SU-DHL-6 (cell line): ENCODE measurements around the gene IQCC.
"Not testable (repeated sequence)": the region's sequence is repeated elsewhere in the genome, so short reads cannot be mapped to it uniquely, and the experiment has no call there.

Experiments used
- H2AFZ ChIP-seq: fragments of 200-600 bp; sonication (generic); 2 replicates; pipeline ENCODE4 v1.6.1; 2014; ENCODE audit warnings: low read depth, mild to moderate bottlenecking, moderate library complexity, mixed read lengths, antibody characterized with exemption, low read length; ENCODE audit not compliant: severe bottlenecking
- H3F3A ChIP-seq: fragments of 200-600 bp; shearing (Covaris generic); 2 replicates; pipeline ENCODE4 v1.6.0; 2016; ENCODE audit warnings: antibody characterized with exemption, mild to moderate bottlenecking; ENCODE audit not compliant: insufficient read depth
- H3K27ac ChIP-seq: fragments of 200-600 bp; sonication (generic); 2 replicates; pipeline ENCODE4 v1.5.1; 2016; ENCODE audit warnings: low read depth, mild to moderate bottlenecking, low read length, moderate library complexity, mixed read lengths
- H3K27me3 ChIP-seq: fragments of 200-600 bp; sonication (generic), shearing (Covaris generic); 2 replicates; pipeline ENCODE4 v1.6.0; 2014; ENCODE audit warnings: mild to moderate bottlenecking, low read length
- H3K36me3 ChIP-seq: fragments of 200-600 bp; sonication (generic); 2 replicates; pipeline ENCODE4 v1.6.1; 2014; ENCODE audit warnings: mild to moderate bottlenecking, low read length, mixed read lengths
- H3K4me2 ChIP-seq: fragments of 300-600, 200-600 bp; shearing (Covaris generic), sonication (generic); 2 replicates; pipeline ENCODE4 v1.6.0; 2014; ENCODE audit warnings: low read length, low read depth, mild to moderate bottlenecking; ENCODE audit not compliant: poor library complexity, severe bottlenecking
- H3K4me3 ChIP-seq: fragments of 200-600 bp; sonication (generic); 2 replicates; pipeline ENCODE4 v1.5.1; 2014; ENCODE audit warnings: antibody characterized with exemption, low read length, mild to moderate bottlenecking, mixed read lengths; ENCODE audit not compliant: insufficient read depth, poor library complexity, severe bottlenecking
- H3K79me2 ChIP-seq: fragments of 200-600 bp; sonication (generic); 2 replicates; pipeline ENCODE4 v1.6.1; 2014; ENCODE audit warnings: mild to moderate bottlenecking, low read length, moderate library complexity; ENCODE audit not compliant: insufficient read depth
- H3K9ac ChIP-seq: fragments of 200-600 bp; sonication (generic); 2 replicates; pipeline ENCODE4 v1.7.0; 2014; ENCODE audit warnings: mild to moderate bottlenecking, low read length
- H3K9me2 ChIP-seq: fragments of 200-600 bp; sonication (generic); replicated peaks from 2 replicates; pipeline ENCODE4 v1.6.1; 2014; ENCODE audit warnings: low read length; ENCODE audit not compliant: insufficient read depth
- H3K9me3 ChIP-seq: fragments of 200-600 bp; sonication (generic); 2 replicates; pipeline ENCODE4 v1.6.1; 2014; ENCODE audit warnings: low read length, mixed read lengths; ENCODE audit not compliant: insufficient read depth
- H4K20me1 ChIP-seq: fragments of 200-600 bp; sonication (generic); 2 replicates; pipeline ENCODE4 v1.6.1; 2014; ENCODE audit warnings: low read depth, mild to moderate bottlenecking, antibody characterized with exemption, low read length, moderate library complexity, mixed read lengths
- EZH2phosphoT487 ChIP-seq: fragments of 200-600 bp; sonication (generic), shearing (Covaris generic); conservative IDR thresholded peaks from 2 replicates; pipeline ENCODE4 v1.6.1; 2018; ENCODE audit warnings: mild to moderate bottlenecking, antibody characterized with exemption, low read length, moderate library complexity, mixed read lengths
- TF ChIP-seq, protein P1 (sequence below): fragments of 200-600 bp; sonication (generic); IDR thresholded peaks from one replicate; pipeline ENCODE4 v1.5.1; 2017; ENCODE audit warnings: antibody characterized with exemption, mild to moderate bottlenecking, low read length, moderate library complexity; ENCODE audit not compliant: insufficient read depth, poor library complexity, severe bottlenecking

Gene IQCC

DNA sequence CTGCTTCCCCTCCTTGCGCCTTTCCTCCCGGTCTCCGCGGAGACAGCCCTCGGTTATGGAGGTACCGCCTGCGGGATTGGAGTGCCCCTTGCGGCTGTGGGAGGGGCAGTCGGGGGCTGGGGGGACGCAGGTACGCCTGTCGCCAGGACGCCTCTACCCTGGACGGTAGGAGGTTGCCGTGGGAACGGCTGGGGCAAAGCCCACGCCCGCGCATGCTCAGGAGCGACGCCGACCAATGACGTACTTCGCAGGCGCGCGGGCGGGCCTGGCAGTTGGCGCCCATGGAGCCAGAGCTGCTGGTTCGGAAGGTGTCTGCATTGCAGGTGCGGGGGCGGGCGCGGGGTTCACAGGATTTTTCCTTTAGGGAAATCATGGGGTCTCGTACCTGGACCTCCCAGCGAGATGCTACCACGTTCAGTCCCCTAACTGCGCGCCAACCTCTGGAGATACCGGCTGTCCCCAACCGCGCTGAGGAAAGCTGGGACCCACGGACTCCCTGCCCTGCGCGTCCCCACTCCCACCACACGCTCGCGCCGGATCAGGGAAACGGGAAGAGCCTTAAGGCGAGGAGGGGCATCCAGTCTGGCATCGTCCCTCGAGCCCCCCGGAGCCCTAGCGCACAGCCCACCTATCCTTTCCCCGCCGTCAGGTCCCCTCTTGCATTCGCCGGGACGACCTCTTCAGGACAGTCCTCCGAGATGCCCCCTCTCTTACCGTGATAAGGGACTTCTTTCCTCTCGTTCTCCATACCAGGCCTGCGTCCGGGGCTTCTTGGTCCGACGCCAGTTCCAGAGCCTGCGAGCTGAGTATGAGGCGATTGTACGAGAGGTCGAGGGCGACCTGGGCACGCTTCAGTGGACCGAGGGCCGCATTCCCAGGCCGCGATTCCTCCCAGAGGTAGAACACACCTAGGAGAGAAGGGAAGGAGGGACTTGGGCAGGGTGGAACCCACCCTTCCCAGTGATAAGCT lies at the start of gene IQCC:
TSS of gene IQCC (plus strand) at position 271 of the 970 bp plus-strand sequence. CDS start at position 282, 11 bp downstream.
- peak within 1 kb of the TSS; percentile 60 for H2AFZ ChIP-seq

DNA sequence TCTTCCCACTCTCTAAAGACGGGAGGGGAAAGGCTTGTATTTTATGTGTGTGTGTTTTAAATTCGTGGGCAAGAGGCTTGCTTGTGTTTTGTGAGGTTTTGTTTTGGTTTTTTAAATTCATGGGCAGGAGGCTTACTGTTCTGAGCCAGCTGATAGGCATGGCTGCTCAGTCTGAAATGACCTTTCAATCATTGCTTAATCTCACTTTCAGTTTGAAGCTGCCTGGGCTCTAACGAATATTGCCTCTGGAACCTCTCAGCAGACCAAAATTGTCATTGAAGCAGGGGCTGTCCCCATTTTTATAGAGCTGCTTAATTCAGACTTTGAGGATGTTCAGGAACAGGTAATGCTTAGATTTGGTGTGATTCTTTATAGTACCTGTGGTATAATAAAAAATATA lies 46.3 kb upstream of the IQCC start:
- no peak overlapping the region for H2AFZ ChIP-seq
- H4K20me1 ChIP-seq: no peaks in the 10 kb centered on the region
- H3K79me2 ChIP-seq: 0 out of 2 replicates have a peak, but pooled peaks cover 2% of the 10 kb centered on the region
- no peaks in the 10 kb centered on the region; the same call in 1 of the 2 replicates for H3F3A ChIP-seq
- H3K4me3 ChIP-seq: no peak overlapping the region
- no peaks in the 10 kb centered on the region for H3K27me3 ChIP-seq
- TF ChIP-seq, protein P1, sequence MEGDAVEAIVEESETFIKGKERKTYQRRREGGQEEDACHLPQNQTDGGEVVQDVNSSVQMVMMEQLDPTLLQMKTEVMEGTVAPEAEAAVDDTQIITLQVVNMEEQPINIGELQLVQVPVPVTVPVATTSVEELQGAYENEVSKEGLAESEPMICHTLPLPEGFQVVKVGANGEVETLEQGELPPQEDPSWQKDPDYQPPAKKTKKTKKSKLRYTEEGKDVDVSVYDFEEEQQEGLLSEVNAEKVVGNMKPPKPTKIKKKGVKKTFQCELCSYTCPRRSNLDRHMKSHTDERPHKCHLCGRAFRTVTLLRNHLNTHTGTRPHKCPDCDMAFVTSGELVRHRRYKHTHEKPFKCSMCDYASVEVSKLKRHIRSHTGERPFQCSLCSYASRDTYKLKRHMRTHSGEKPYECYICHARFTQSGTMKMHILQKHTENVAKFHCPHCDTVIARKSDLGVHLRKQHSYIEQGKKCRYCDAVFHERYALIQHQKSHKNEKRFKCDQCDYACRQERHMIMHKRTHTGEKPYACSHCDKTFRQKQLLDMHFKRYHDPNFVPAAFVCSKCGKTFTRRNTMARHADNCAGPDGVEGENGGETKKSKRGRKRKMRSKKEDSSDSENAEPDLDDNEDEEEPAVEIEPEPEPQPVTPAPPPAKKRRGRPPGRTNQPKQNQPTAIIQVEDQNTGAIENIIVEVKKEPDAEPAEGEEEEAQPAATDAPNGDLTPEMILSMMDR: no peak
- TF ChIP-seq EZH2phosphoT487: no peak
- no peaks in the 10 kb centered on the region for H3K9me2 ChIP-seq
- H3K9me3 ChIP-seq: no peaks in the 10 kb centered on the region
- no peak overlapping the region for H3K4me2 ChIP-seq
- H3K36me3 ChIP-seq: 0 out of 2 replicates have a peak, but pooled peaks cover 3% of the 10 kb centered on the region
- H3K9ac ChIP-seq: no peak overlapping the region
- no peak overlapping the region for H3K27ac ChIP-seq

More for the DNA sequence above, at the start of gene IQCC:
- no peaks in the 10 kb centered on the region for H3K9me2 ChIP-seq
- H3K27me3 ChIP-seq: no peaks in the 10 kb centered on the region
- H3K36me3 ChIP-seq: no peaks in the 10 kb centered on the region
- no peak within 1 kb of the TSS for H3K27ac ChIP-seq
- peak within 1 kb of the TSS; percentile 79 for H3K9ac ChIP-seq
- H3K4me2 ChIP-seq: peak within 1 kb of the TSS; percentile 61
- peaks cover 14% of the 10 kb centered on the region for H3F3A ChIP-seq
- no peak for TF ChIP-seq EZH2phosphoT487
- TF ChIP-seq, protein P1: no peak
- no peaks in the 10 kb centered on the region for H4K20me1 ChIP-seq
- H3K79me2 ChIP-seq: 0 out of 2 replicates have a peak, but pooled peaks cover 3% of the 10 kb centered on the region
- H3K4me3 ChIP-seq: peak within 1 kb of the TSS; percentile 66
- H3K9me3 ChIP-seq: no peaks in the 10 kb centered on the region

DNA sequence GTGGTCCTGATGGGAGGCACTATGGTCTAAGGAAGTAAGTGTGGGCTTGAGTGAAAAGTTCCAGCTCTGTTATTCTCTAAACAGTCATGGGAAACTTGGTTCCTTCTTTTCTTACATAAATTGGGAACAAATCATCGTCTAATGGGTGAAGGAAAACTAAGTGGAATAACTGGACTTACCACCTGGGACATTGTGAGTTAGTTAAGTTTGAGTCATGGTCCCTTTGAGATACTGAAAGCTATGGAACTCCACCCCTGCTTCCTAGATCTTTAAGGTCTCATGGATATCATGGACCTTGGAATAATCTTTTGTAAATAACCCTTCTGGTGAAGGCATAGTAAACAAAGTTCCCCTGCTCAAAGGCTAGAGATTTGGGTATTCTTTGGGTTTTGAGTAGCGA lies 42.1 kb upstream of the IQCC start:
- H3K4me2 ChIP-seq: no peak overlapping the region
- H3K4me3 ChIP-seq: no peak overlapping the region
- H4K20me1 ChIP-seq: no peaks in the 10 kb centered on the region
- no peaks in the 10 kb centered on the region for H3K9me2 ChIP-seq
- no peak overlapping the region for H3K27ac ChIP-seq
- 0 out of 2 replicates have a peak, but pooled peaks cover 8% of the 10 kb centered on the region for H3K36me3 ChIP-seq
- H3K9me3 ChIP-seq: no peaks in the 10 kb centered on the region
- H2AFZ ChIP-seq: no peak overlapping the region
- H3F3A ChIP-seq: no peaks in the 10 kb centered on the region; the same call in 1 of the 2 replicates
- no peak overlapping the region for H3K9ac ChIP-seq
- TF ChIP-seq EZH2phosphoT487: no peak
- TF ChIP-seq, protein P1: no peak
- no peaks in the 10 kb centered on the region for H3K27me3 ChIP-seq
- no peaks in the 10 kb centered on the region for H3K79me2 ChIP-seq

DNA sequence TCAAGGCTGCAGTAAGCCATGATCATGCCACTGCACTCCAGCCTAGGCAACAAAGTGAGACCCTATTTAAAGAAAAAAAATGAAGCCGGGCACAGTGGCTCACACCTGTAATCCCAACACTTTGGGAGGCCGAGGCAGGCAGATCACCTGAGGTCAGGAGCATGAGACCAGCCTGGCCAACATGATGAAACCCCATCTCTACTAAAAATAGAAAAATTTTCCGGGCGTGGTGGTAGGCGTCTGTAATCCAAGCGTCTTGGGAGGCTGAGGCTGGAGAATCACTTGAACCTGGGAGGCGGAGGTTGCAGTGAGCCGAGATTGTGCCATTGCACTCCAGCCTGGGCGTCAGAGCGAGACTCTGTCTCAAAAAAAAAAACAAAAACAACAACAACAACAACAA lies 39.8 kb upstream of the IQCC start:
- H3K9me2 ChIP-seq, H2AFZ ChIP-seq, H3F3A ChIP-seq, H4K20me1 ChIP-seq, H3K36me3 ChIP-seq, H3K27ac ChIP-seq, H3K4me2 ChIP-seq, H3K9me3 ChIP-seq, H3K27me3 ChIP-seq, H3K4me3 ChIP-seq, H3K79me2 ChIP-seq, H3K9ac ChIP-seq: not testable (repeated sequence)
